Neural cell (in vitro differentiated cells): ENCODE results near the gene SPEG. TPM values are rescaled to one million over a fixed set of nuclear protein-coding genes. Genes with fewer than 3 reads are reported as not detected.

Experiments
- H2AFZ ChIP-seq: fragments of 200-600, 300-800 bp; sonication (generic), shearing (Covaris generic); 2 replicates; pipeline ENCODE4 v1.6.0; 2014; ENCODE audit warnings: low read depth, mild to moderate bottlenecking, antibody characterized with exemption, low read length, moderate library complexity
- H3F3A ChIP-seq: fragments of 200-600 bp; shearing (Covaris generic); 2 replicates; pipeline ENCODE4 v1.6.1; 2016; ENCODE audit warnings: mild to moderate bottlenecking, moderate library complexity, mixed read lengths, antibody characterized with exemption, low read length; ENCODE audit not compliant: insufficient read depth, poor library complexity, severe bottlenecking
- H3K27ac ChIP-seq: fragments of 200-600, 300-800 bp; sonication (generic), shearing (Covaris generic); 2 replicates; pipeline ENCODE4 v1.5.1; 2014; ENCODE audit warnings: mild to moderate bottlenecking, low read length, moderate library complexity
- H3K27me3 ChIP-seq: fragments of 300-800, 200-600 bp; sonication (generic), shearing (Covaris generic); 2 replicates; pipeline ENCODE4 v1.6.0; 2014; ENCODE audit warnings: mild to moderate bottlenecking, low read depth, low read length, moderate library complexity; ENCODE audit not compliant: insufficient read depth
- H3K36me3 ChIP-seq: fragments of 300-800, 200-600 bp; sonication (generic), shearing (Covaris generic); 2 replicates; pipeline ENCODE4 v1.5.1; 2014; ENCODE audit warnings: mild to moderate bottlenecking, antibody characterized with exemption, low read length, moderate library complexity; ENCODE audit not compliant: insufficient read depth
- H3K4me2 ChIP-seq: fragments of 300-800, 200-600 bp; sonication (generic), shearing (Covaris generic); 2 replicates; pipeline ENCODE4 v1.6.0; 2014; ENCODE audit warnings: mild to moderate bottlenecking, low read length
- H3K4me3 ChIP-seq: fragments of 300-800, 200-600 bp; sonication (generic), shearing (Covaris generic); 2 replicates; pipeline ENCODE4 v1.5.1; 2014; ENCODE audit warnings: mild to moderate bottlenecking, low read length, moderate library complexity
- H3K79me2 ChIP-seq: fragments of 200-600 bp; shearing (Covaris generic); replicated peaks from 2 replicates; pipeline ENCODE4 v1.6.0; 2014; ENCODE audit warnings: mild to moderate bottlenecking, low read length, moderate library complexity; ENCODE audit not compliant: insufficient read depth
- H3K9ac ChIP-seq: fragments of 300-800, 200-600 bp; sonication (generic), shearing (Covaris generic); 2 replicates; pipeline ENCODE4 v1.6.1; 2016; ENCODE audit warnings: mild to moderate bottlenecking, low read length, mixed read lengths
- H3K9me2 ChIP-seq: fragments of 200-600 bp; shearing (Covaris generic); 2 replicates; pipeline ENCODE4 v1.6.1; 2016; ENCODE audit warnings: mild to moderate bottlenecking, low read length, mixed read lengths; ENCODE audit not compliant: insufficient read depth
- H3K9me3 ChIP-seq: fragments of 200-600, 300-800 bp; sonication (generic), shearing (Covaris generic); 2 replicates; pipeline ENCODE4 v1.6.1; 2016; ENCODE audit warnings: mild to moderate bottlenecking, mixed run types, low read length, moderate library complexity, mixed read lengths
- H4K20me1 ChIP-seq: fragments of 200-600 bp; shearing (Covaris generic); 2 replicates; pipeline ENCODE4 v1.6.1; 2016; ENCODE audit warnings: mild to moderate bottlenecking, mixed run types; ENCODE audit not compliant: insufficient read depth
- CTCF ChIP-seq: fragments of 450-650 bp; IDR thresholded peaks from 2 replicates; pipeline ENCODE4 v1.5.1; 2014; ENCODE audit warnings: antibody characterized with exemption, mild to moderate bottlenecking, moderate library complexity; ENCODE audit not compliant: poor library complexity, severe bottlenecking
- EP300 ChIP-seq: fragments of 450-650 bp; conservative IDR thresholded peaks from 2 replicates; pipeline ENCODE4 v1.6.1; 2014; ENCODE audit warnings: antibody characterized with exemption, mild to moderate bottlenecking, moderate library complexity; ENCODE audit not compliant: poor library complexity, severe bottlenecking
- EZH2 ChIP-seq: fragments of 200-600, 300-800 bp; shearing (Covaris generic), sonication (generic); IDR thresholded peaks from 2 replicates; pipeline ENCODE4 v1.6.1; 2014; ENCODE audit warnings: antibody characterized with exemption, low read length, borderline replicate concordance, mild to moderate bottlenecking; ENCODE audit not compliant: insufficient read depth, poor library complexity, severe bottlenecking
- MXI1 ChIP-seq: fragments of 450-650 bp; conservative IDR thresholded peaks from 2 replicates; pipeline ENCODE4 v1.6.1; 2014; ENCODE audit warnings: antibody characterized with exemption, mild to moderate bottlenecking; ENCODE audit not compliant: poor library complexity, severe bottlenecking
- POLR2AphosphoS5 ChIP-seq: IDR thresholded peaks from 2 replicates; pipeline ENCODE4 v1.6.1; 2012
- RAD21 ChIP-seq: fragments of 450-650 bp; conservative IDR thresholded peaks from 2 replicates; pipeline ENCODE4 v1.6.1; 2014; ENCODE audit warnings: antibody characterized with exemption, mild to moderate bottlenecking, moderate library complexity
- SMC3 ChIP-seq: fragments of 450-650 bp; conservative IDR thresholded peaks from 2 replicates; pipeline ENCODE4 v1.6.1; 2014; ENCODE audit warnings: antibody characterized with exemption, mild to moderate bottlenecking, moderate library complexity; ENCODE audit not compliant: poor library complexity
- TAF1 ChIP-seq: IDR thresholded peaks from 2 replicates; pipeline ENCODE4 v1.6.1; 2012; ENCODE audit warnings: low read depth
- polyA plus RNA-seq: library from polyadenylated mRNA; depleted of rRNA; stranded (reverse); fragments of >200 nt; gene quantifications from 2 replicates; pipeline ENCODE4 v1.2.3, GENCODE V29; 2014
- TF ChIP-seq, protein P1 (sequence below): IDR thresholded peaks from 2 replicates; pipeline ENCODE4 v1.6.1; 2012; ENCODE audit warnings: borderline replicate concordance

The SPEG gene
- polyA plus RNA-seq, 1 donor from 2014 or later: 58.3 TPM

- Histone ChIP-seq H4K20me1 (no peaks in the 10 kb centered on the region), H3K4me2 (no peak overlapping the region), H3K27ac (no peak overlapping the region), H3K9me3 (no peaks in the 10 kb centered on the region), H3K9ac (no peak overlapping the region), H2AFZ (no peak overlapping the region), H3K9me2 (no peaks in the 10 kb centered on the region), H3F3A (no peaks in the 10 kb centered on the region), H3K36me3 (no peaks in the 10 kb centered on the region), H3K79me2 (no peaks in the 10 kb centered on the region), H3K4me3 (no peak overlapping the region), H3K27me3 (no peaks in the 10 kb centered on the region)
- TF ChIP-seq, protein P1, sequence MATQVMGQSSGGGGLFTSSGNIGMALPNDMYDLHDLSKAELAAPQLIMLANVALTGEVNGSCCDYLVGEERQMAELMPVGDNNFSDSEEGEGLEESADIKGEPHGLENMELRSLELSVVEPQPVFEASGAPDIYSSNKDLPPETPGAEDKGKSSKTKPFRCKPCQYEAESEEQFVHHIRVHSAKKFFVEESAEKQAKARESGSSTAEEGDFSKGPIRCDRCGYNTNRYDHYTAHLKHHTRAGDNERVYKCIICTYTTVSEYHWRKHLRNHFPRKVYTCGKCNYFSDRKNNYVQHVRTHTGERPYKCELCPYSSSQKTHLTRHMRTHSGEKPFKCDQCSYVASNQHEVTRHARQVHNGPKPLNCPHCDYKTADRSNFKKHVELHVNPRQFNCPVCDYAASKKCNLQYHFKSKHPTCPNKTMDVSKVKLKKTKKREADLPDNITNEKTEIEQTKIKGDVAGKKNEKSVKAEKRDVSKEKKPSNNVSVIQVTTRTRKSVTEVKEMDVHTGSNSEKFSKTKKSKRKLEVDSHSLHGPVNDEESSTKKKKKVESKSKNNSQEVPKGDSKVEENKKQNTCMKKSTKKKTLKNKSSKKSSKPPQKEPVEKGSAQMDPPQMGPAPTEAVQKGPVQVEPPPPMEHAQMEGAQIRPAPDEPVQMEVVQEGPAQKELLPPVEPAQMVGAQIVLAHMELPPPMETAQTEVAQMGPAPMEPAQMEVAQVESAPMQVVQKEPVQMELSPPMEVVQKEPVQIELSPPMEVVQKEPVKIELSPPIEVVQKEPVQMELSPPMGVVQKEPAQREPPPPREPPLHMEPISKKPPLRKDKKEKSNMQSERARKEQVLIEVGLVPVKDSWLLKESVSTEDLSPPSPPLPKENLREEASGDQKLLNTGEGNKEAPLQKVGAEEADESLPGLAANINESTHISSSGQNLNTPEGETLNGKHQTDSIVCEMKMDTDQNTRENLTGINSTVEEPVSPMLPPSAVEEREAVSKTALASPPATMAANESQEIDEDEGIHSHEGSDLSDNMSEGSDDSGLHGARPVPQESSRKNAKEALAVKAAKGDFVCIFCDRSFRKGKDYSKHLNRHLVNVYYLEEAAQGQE: no peak
- TF ChIP-seq EP300 (no peak), TAF1 (no peak), RAD21 (no peak), CTCF (no peak), SMC3 (no peak), MXI1 (no peak), EZH2 (no peak), POLR2AphosphoS5 (no peak)
Observed at GRCh38 chr2:219400562-219400961, 34.1 kb upstream of the SPEG start.

- H3K27ac ChIP-seq: no peak overlapping the region
- H3K9me3 ChIP-seq: no peaks in the 10 kb centered on the region
- H3K4me3 ChIP-seq: no peak overlapping the region
- H3K9ac ChIP-seq: no peak overlapping the region
- H3K9me2 ChIP-seq: no peaks in the 10 kb centered on the region
- H2AFZ ChIP-seq: no peak overlapping the region
- H3K4me2 ChIP-seq: no peak overlapping the region
- no peaks in the 10 kb centered on the region for H4K20me1 ChIP-seq
- H3F3A ChIP-seq: no peaks in the 10 kb centered on the region
- H3K27me3 ChIP-seq: no peaks in the 10 kb centered on the region
- TF ChIP-seq EP300 (no peak), TAF1 (no peak), RAD21 (no peak), CTCF (no peak), EZH2 (no peak), MXI1 (no peak), POLR2AphosphoS5 (no peak), SMC3 (no peak)
- TF ChIP-seq, protein P1: no peak
- no peaks in the 10 kb centered on the region for H3K36me3 ChIP-seq
- no peaks in the 10 kb centered on the region for H3K79me2 ChIP-seq
Observed at GRCh38 chr2:219401606-219402005, 33.0 kb upstream of the SPEG start.
